HepG2 (cell line): Measurements from ENCODE around the gene LYZ. TPM values are rescaled to one million over a fixed set of nuclear protein-coding genes. Genes with fewer than 3 reads are reported as not detected.

ENCODE experiments used
- ARID4A ChIP-seq: sonication (generic); formaldehyde crosslinking; IDR thresholded peaks from 2 replicates; pipeline ENCODE4 v1.5.0; 2020; ENCODE audit warnings: mild to moderate bottlenecking, missing genetic modification reagents, borderline replicate concordance
- BATF2 ChIP-seq: sonication (generic); formaldehyde crosslinking; IDR thresholded peaks from 2 replicates; pipeline ENCODE4 v1.8.0; 2022; ENCODE audit warnings: mild to moderate bottlenecking, missing genetic modification reagents, moderate library complexity
- CBFB ChIP-seq: sonication (generic); formaldehyde crosslinking; IDR thresholded peaks from 2 replicates; pipeline ENCODE4 v1.4.0; 2020; ENCODE audit warnings: missing genetic modification reagents
- CBX5 ChIP-seq: sonication (generic); formaldehyde crosslinking; IDR thresholded peaks from 2 replicates; pipeline ENCODE4 v1.4.0; 2020; ENCODE audit warnings: missing genetic modification reagents, borderline replicate concordance
- ERF ChIP-seq: IDR thresholded peaks from 2 replicates; pipeline ENCODE4 v1.6.1; 2018; ENCODE audit warnings: missing biosample characterization, missing genetic modification reagents
- HNF1A ChIP-seq, 2 experiments: sonication (generic) in 1 of 2; formaldehyde crosslinking in 1 of 2; IDR thresholded peaks; 2 replicates each; pipeline versions ENCODE4 v1.4.0 to v1.6.1; 2016 to 2020; ENCODE audit warnings: borderline replicate concordance in 1 of 2, low read depth in 1 of 2, mild to moderate bottlenecking in 1 of 2, missing genetic modification reagents in 1 of 2
- IRF2 ChIP-seq: IDR thresholded peaks from 2 replicates; pipeline ENCODE4 v1.6.1; 2018; ENCODE audit warnings: missing genetic modification reagents, missing compliant biosample characterization
- MED13 ChIP-seq: sonication (generic); formaldehyde crosslinking; IDR thresholded peaks from 2 replicates; pipeline ENCODE4 v1.5.0; 2020; ENCODE audit warnings: missing genetic modification reagents
- RELA ChIP-seq: sonication (generic); formaldehyde crosslinking; IDR thresholded peaks from 2 replicates; pipeline ENCODE4 v1.4.0; 2020; ENCODE audit warnings: missing genetic modification reagents
- TGIF2 ChIP-seq: IDR thresholded peaks from 2 replicates; pipeline ENCODE4 v1.6.1; 2016; ENCODE audit warnings: control low read depth, missing compliant biosample characterization
- ZBTB21 ChIP-seq: sonication (generic); formaldehyde crosslinking; IDR thresholded peaks from 2 replicates; pipeline ENCODE4 v1.4.0; 2020; ENCODE audit warnings: missing genetic modification reagents
- ZNF143 ChIP-seq: sonication (generic); formaldehyde crosslinking; IDR thresholded peaks from 2 replicates; pipeline ENCODE4 v1.4.0; 2020; ENCODE audit warnings: missing genetic modification reagents
- ZNF18 ChIP-seq: sonication (generic); formaldehyde crosslinking; IDR thresholded peaks from 2 replicates; pipeline ENCODE4 v1.8.0; 2022; ENCODE audit warnings: mild to moderate bottlenecking, missing genetic modification reagents; ENCODE audit not compliant: insufficient replicate concordance
- ZNF761 ChIP-seq: sonication (generic); formaldehyde crosslinking; conservative IDR thresholded peaks from 2 replicates; pipeline ENCODE4 v1.4.0; 2020; ENCODE audit warnings: mild to moderate bottlenecking, missing genetic modification reagents
- ZSCAN5A ChIP-seq: sonication (generic); formaldehyde crosslinking; IDR thresholded peaks from 2 replicates; pipeline ENCODE4 v1.8.0; 2022; ENCODE audit warnings: mild to moderate bottlenecking, missing genetic modification reagents, borderline replicate concordance
- polyA plus RNA-seq, 8 experiments: library from polyadenylated mRNA; depleted of rRNA in 3 of 8; stranded (reverse) in 7 of 8; unstranded in 1 of 8; fragments of >200 nt; fragmentation: Illumina TruSeq in 4 of 8; extraction: Trizol in 4 of 8; gene quantifications; 2 replicates each; pipeline versions ENCODE4 v1.2.1 to v1.2.3, GENCODE V29; 2011 to 2016; ENCODE audit warnings: low read depth in 4 of 8, missing spikeins in 1 of 8, mixed read lengths in 1 of 8; ENCODE audit not compliant: insufficient read depth in 1 of 8
- total RNA-seq, 5 experiments: library from RNA; depleted of rRNA; stranded (reverse); fragments of >200 nt; fragmentation: Illumina TruSeq; extraction: Trizol; gene quantifications; 2 replicates each; pipeline ENCODE4 v1.2.3, GENCODE V29; 2016; ENCODE audit warnings: low read depth in 1 of 5

LYZ gene
- total and polyA plus RNA-seq, 2 of the 13 experiments (the other 11 are each of a cell fraction or from before 2014, with no cell fraction given), result 1,788 to 2,054 TPM

- TF ChIP-seq ARID4A (CRISPR knock-in tag), result peak; percentile 57; the same call in 1 of the 2 replicates
- TF ChIP-seq IRF2 (CRISPR knock-in tag), result peak; percentile 78
- TF ChIP-seq ZNF761 (CRISPR knock-in tag), result 0 out of 2 replicates have a peak, but pooled peaks have one; percentile 57
- TF ChIP-seq CBFB, result peak; percentile 99
- no peak for TF ChIP-seq ZNF143 (CRISPR knock-in tag)
- TF ChIP-seq TGIF2 (CRISPR knock-in tag), result 0 out of 2 replicates have a peak, but pooled peaks have one; percentile 32
- peak; percentile 66; the same call in 1 of the 2 replicates for TF ChIP-seq RELA (CRISPR knock-in tag)
- peak; percentile 58 for TF ChIP-seq ZNF18
- peak; percentile 99 for TF ChIP-seq MED13 (CRISPR knock-in tag)
- TF ChIP-seq HNF1A (IDR thresholded peaks at IDR 0.05; ENCODE audit: low read depth), result peak; percentile 78
- peak; percentile 86; the same call in 1 of the 2 replicates for TF ChIP-seq HNF1A (CRISPR knock-in tag; IDR thresholded peaks at IDR 0.05; ENCODE audit: borderline replicate concordance)
- peak; percentile 91 for TF ChIP-seq ERF (CRISPR knock-in tag)
- no peak for TF ChIP-seq BATF2
- TF ChIP-seq ZBTB21 (CRISPR knock-in tag), result no peak; the same call in 1 of the 2 replicates
- peak; percentile 58; the same call in 1 of the 2 replicates for TF ChIP-seq CBX5 (CRISPR knock-in tag)
- TF ChIP-seq ZSCAN5A (CRISPR knock-in tag), result no peak
These were observed at the start of gene LYZ (continued) for GRCh38 chr12:69348162-69348938.
